ENCODE measurements around the gene NSL1.

GRCh38 chr1:212820969-212821368 is 29.4 kb upstream of the NSL1 start:
- TF ChIP-seq CTCF (IDR thresholded peaks at IDR 0.05) (no peak), POLR2A (IDR thresholded peaks at IDR 0.05) (no peak)
